Measurements from ENCODE around the gene SLC9A9.

Gene SLC9A9

DNA sequence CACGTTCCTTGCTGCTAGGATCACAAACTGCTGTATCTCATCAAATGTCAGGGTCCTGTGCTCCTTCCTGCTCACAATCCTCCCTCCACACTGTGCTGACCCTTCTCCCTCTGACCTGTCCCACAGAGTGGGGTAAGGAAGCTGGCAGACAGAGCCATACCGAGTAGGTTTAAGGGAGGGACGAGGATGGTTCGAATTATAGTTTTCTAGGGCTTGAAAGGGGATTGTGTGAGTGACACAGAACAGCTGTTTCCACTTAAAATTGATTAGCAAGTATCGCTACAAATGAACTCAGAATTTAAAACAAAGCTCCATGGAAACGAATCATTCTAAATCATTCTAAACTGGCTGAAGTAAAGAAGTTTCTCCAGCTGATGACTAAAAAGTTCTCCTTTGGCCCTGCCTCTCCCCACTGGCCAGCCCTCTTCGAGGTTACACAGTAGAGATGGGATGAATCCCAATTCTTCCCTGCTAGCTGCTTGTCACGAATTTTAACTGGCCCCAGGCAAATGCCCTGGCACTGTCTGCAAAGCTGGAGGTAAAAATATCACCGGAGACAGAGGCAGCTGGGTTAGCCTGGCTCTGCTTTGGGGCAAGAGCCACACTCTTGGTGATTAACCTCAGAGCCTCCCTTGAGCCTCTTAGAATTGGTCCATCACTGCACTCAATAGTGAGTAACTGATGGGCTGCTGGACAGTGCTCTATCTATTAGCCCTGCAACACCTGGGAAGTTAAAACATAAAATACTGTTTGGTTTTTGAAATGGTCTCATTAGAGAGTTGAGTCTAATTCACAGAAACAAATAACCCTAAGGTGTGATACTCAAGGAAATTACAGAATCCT lies 533.8 kb downstream of the SLC9A9 start:
- DNase-seq (ENCODE audit: extremely low spot score) = no peak
- ChIA-PET CTCF (interaction anchor here (1.6 to 2.1 kb wide), 2 partner anchors 14 to 34 kb away, joined by 3 to 7 read pairs; no protein-coding TSS in a partner anchor), POLR2A (no interaction called here)
- TF ChIP-seq, protein P1, sequence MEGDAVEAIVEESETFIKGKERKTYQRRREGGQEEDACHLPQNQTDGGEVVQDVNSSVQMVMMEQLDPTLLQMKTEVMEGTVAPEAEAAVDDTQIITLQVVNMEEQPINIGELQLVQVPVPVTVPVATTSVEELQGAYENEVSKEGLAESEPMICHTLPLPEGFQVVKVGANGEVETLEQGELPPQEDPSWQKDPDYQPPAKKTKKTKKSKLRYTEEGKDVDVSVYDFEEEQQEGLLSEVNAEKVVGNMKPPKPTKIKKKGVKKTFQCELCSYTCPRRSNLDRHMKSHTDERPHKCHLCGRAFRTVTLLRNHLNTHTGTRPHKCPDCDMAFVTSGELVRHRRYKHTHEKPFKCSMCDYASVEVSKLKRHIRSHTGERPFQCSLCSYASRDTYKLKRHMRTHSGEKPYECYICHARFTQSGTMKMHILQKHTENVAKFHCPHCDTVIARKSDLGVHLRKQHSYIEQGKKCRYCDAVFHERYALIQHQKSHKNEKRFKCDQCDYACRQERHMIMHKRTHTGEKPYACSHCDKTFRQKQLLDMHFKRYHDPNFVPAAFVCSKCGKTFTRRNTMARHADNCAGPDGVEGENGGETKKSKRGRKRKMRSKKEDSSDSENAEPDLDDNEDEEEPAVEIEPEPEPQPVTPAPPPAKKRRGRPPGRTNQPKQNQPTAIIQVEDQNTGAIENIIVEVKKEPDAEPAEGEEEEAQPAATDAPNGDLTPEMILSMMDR (IDR thresholded peaks at IDR 0.05; ENCODE audit: control extremely low read depth, extremely low read depth, low read depth, missing control alignments) = no peak

DNA sequence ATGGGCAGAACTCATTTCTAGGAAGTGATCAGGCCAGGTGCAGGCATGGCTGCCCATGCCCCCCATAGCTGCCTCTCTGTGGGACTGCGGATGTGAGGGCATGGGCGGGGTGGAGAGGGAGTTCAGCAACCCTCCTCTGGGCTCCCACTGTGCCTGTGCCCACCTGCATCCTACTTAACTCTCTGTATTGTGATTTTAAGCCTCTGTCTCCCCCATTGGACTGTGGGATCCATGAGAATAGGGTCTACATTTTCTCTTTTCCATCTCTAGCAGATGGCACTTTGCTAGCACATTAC lies 534.4 kb downstream of the SLC9A9 start:
- POLR2A ChIA-PET = no interaction called here

DNA sequence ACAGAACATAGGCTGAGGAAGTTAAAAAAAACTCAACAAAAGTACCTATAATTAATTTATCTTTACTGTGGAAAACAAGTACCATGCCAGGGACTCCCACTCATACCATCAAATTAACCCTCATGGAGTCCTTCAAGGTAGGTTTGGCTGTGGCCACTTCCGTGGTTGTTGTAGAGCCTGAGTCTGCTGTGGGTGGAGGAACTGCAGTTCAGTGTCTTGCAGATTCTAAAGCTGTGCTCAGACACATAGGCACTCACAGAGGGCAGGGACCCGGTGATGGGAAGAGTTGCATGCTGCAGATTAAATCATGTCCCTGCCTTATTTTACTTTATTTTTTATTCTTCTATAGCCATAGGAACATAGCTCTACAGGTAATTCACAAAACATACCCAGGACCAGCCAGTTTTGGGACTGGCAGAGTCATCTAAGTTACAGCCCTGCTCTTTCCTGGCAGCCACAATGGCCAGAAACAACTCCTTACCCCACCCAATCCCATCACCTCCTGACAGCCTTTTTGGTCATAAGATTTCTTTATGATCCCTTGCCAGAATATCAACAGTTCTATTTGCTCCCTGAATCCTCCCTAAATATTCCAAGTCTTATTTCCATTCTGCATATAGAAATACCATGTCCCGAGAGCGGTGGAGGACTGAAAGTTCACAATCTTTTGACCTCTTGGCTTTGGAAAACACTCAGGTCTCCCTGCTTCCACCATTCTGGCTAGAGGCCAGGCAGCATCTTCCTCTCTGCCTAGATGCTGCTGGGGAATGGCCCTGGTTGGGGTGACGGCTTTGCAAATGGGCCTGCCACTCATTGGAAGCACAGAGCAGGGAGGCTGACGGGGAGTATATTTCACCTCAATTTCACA lies 535.0 kb downstream of the SLC9A9 start:
- ChIA-PET POLR2A (no interaction called here), CTCF (interaction anchor here (0.7 to 1.6 kb wide), 6 partner anchors 8 to 292 kb away, joined by 3 to 4 read pairs (median 3); no protein-coding TSS in a partner anchor)
- TF ChIP-seq, protein P1 (IDR thresholded peaks at IDR 0.05; ENCODE audit: control extremely low read depth, extremely low read depth, low read depth, missing control alignments) = no peak
- DNase-seq (ENCODE audit: extremely low spot score) = no peak

More for the DNA sequence above, 534.4 kb downstream of the SLC9A9 start:
- DNase-seq (ENCODE audit: extremely low spot score) = no peak
- CTCF ChIA-PET = interaction anchor here (1.6 kb wide), 1 partner anchor 14 kb away, joined by 3 read pairs; no protein-coding TSS in a partner anchor
- TF ChIP-seq, protein P1 (IDR thresholded peaks at IDR 0.05; ENCODE audit: control extremely low read depth, extremely low read depth, low read depth, missing control alignments) = no peak

DNA sequence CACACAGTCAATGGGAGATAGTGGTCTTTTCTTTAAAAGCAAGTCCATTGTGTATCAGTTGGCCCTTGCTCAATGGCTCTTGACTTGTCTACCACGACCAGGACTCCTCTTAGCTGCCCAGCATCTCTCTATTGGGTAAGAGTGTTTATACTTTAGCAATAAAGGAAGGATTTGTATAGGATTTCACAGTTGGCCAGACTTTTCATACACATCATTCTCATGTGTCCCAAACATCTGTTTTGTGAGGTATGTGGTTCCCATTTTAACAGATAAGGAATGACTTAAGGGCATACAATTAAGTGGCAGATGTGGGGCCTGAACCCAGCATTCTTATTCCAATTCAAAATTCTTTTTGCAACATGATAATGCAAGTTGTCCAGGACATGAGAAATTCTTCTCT lies 537.2 kb downstream of the SLC9A9 start:
- DNase-seq (ENCODE audit: extremely low spot score) = no peak
- POLR2A ChIA-PET = no interaction called here
- CTCF ChIA-PET = interaction anchor here (1.0 to 2.1 kb wide), 2 partner anchors 10 to 13 kb away, joined by 3 to 5 read pairs; no protein-coding TSS in a partner anchor
- TF ChIP-seq, protein P1 (IDR thresholded peaks at IDR 0.05; ENCODE audit: control extremely low read depth, extremely low read depth, low read depth, missing control alignments) = no peak

DNA sequence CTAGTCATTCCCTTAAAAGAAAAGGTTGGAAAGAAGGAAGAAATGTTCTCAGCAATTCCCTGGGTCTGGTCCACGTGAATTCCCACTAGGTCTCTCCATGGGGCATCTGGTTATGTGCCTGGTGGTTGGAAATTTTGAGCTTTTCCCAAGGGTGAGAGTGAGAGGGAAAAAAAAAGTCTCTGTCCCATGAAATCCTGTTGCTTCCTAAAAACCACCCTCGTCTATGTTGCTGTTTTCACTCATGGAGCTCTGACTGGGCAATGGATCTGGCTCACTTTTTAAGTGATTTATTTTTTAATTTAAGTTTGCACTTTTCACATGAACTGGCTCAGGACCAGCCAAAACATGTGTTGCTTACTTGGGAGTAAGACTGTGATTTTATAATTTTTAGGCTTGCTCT lies 538.6 kb downstream of the SLC9A9 start:
- DNase-seq (ENCODE audit: extremely low spot score) = no peak
- ChIA-PET POLR2A (interaction anchor here (0.7 kb wide), 1 partner anchor 226 kb away, joined by 4 read pairs; no protein-coding TSS in a partner anchor), CTCF (interaction anchor here (2.1 kb wide), 1 partner anchor 12 kb away, joined by 5 read pairs; no protein-coding TSS in a partner anchor)
- TF ChIP-seq, protein P1 (IDR thresholded peaks at IDR 0.05; ENCODE audit: control extremely low read depth, extremely low read depth, low read depth, missing control alignments) = no peak

DNA sequence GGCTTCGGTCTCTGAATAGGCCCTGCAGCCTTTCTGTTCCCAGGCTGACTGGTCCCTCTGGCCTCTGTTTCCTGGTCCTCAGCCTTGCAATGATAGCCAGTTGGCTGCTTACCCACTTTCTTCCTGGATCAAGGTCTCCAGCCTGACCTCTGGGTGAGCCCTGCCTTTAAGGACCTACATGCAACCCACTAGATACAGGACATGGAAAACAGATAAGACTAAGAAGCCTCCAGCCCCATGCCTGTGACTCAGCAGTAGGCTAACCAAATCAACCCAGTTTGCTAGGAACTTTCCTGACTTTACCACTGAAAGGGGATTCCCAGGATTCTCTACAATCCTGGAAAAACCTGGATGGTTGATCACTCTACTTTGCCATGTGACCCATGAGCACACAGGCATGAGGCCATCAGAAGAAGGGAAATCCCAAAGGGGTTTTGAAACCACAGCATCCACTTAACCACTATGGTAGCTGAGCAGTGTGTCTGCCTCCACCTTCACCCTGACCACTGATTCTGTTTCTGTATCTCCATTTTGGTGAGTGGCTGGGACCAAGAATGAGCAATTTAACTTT lies 540.6 kb downstream of the SLC9A9 start:
- ChIA-PET POLR2A (no interaction called here), CTCF (interaction anchor here (1.1 kb wide), 1 partner anchor 8 kb away, joined by 4 read pairs; no protein-coding TSS in a partner anchor)
- TF ChIP-seq, protein P1 (IDR thresholded peaks at IDR 0.05; ENCODE audit: control extremely low read depth, extremely low read depth, low read depth, missing control alignments) = no peak
- peak; percentile 34 for DNase-seq (ENCODE audit: extremely low spot score)
